ENCODE results near the gene C3. TPM values are rescaled to one million over a fixed set of nuclear protein-coding genes. Genes with fewer than 3 reads are reported as not detected.

Gene C3
- total and polyA plus RNA-seq, 5 donors from 2014 or later = not detected

DNA sequence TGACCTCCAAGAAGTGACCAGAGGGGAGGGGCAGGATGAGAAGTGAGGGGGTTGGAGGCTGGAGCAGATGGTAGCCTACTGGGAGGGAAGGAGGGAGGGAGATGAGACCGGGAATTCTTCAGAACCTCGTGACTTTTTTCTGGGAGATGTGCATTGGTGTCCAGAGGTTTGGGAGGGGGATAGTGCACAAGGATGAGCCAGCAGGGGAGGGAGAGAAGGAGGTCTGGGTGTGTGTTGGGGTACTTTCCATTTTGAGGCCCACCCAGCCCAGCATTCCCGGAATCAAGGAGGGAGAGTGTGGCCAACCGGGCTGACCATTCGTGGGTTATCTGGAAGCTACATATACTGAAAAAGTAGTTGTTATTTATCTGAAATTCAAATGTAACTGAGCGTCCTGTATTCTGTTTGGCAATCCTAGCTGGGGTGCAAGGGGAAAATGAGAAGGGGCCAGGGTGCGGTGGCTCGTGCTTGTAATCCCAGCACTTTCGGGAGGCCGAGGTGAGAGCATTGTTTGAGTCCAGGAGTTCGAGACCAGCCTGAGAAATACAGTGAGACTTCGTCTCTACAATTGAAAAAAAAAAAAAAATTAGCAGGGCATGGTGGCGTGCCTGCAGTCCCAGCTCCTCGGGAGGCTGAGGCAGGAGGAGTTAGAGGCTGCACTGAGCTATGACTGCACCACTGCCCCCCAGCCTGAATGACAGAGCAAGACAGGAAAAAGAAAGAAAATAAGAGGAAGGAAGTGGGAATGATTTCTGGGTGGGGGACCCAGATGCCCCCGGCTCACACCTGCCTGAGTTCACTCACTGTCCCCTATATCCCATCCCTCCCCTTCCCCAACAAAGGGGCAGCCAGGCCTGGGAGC, 4.4 kb upstream of the C3 start:
- Histone ChIP-seq H3K4me3 (ENCODE audit: low read depth, low read length) (no peak overlapping the region), H3K27me3 (ENCODE audit: control insufficient read depth, insufficient read depth, low read length) (no peaks in the 10 kb centered on the region), H3K9me3 (ENCODE audit: control insufficient read depth in 2 of 2, low read length in 2 of 2) (no peaks in the 10 kb centered on the region), H3K27ac (ENCODE audit: insufficient read depth, low read length, poor library complexity, severe bottlenecking) (no peak overlapping the region), H3K4me1 (ENCODE audit: control insufficient read depth, insufficient read depth, low read length, poor library complexity, severe bottlenecking) (no peaks in the 10 kb centered on the region), H3K36me3 (ENCODE audit: control insufficient read depth, insufficient read depth, low read length) (no peaks in the 10 kb centered on the region)
- peaks cover 4% of the 10 kb centered on the region for H3K36me3 Mint-ChIP-seq
- no peak overlapping the region for H3K4me3 Mint-ChIP-seq
- DNase-seq = no peak
- H3K4me1 Mint-ChIP-seq = peaks cover 0 to 11% (median 2%) of the 10 kb centered on the region in 4 donors
- H3K27ac Mint-ChIP-seq = peak overlapping the region in 1 of 3 donors; percentile 37
- H3K9me3 Mint-ChIP-seq = peaks cover 0 to 1% (median 0%) of the 10 kb centered on the region in 7 donors
- ATAC-seq (ENCODE audit: low read depth in 2 of 2) = no peak
- H3K27me3 Mint-ChIP-seq = peaks cover 5% of the 10 kb centered on the region

DNA sequence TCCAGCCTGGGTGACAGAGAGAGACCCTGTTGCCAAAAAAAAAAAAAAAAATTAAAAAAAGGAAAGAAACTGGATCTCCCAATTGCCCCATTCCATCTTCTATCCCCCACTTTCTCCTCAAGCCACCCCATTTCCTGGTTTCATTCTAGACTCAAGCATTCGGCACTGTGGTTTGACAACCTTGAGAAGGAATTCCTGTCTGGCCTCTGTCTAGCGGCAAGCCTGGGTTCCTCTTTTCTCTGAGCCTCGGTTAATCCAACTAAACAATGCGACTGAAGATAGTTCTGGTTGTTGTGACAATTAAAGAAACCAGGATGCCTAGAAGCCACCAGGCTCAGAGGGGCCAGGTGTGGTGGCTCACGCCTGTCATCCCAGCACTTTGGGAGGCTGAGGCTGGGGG, 3.3 kb upstream of the C3 start:
- H3K27ac Mint-ChIP-seq = no peak overlapping the region
- no peak for DNase-seq

DNA sequence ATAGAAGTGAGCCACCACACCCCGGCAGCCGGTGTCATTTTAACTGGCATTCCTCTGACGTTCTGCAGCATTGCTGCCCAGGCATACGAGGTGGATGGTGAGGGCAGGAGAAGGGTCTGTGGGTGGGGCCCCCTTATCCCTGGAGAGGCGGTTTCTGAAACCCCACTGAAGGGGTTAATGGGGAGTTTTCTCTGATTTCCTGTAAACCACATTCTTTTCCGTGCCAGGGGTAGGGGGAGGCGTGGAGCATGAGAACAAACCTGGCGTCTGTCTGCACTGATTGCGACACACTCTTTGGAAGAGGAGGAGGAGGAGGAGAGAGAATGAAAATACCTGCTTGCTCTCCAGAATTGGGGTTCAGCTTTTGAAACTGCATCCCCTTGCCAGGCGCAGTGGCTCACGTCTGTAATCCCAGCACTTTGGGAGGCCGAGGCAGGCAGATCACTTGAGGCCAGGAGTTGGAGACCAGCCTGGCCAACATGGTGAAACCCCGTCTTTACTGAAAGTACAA, 2.7 kb upstream of the C3 start:
- Mint-ChIP-seq H3K27me3 (peaks cover 5% of the 10 kb centered on the region), H3K27ac (no peak overlapping the region), H3K9me3 (peaks cover 0 to 1% (median 0%) of the 10 kb centered on the region in 7 donors), H3K4me1 (peaks cover 0 to 11% (median 2%) of the 10 kb centered on the region in 4 donors), H3K36me3 (no peaks in the 10 kb centered on the region), H3K4me3 (no peak overlapping the region)
- Histone ChIP-seq H3K9me3 (ENCODE audit: control insufficient read depth in 2 of 2, low read length in 2 of 2) (no peaks in the 10 kb centered on the region), H3K27me3 (ENCODE audit: control insufficient read depth, insufficient read depth, low read length) (no peaks in the 10 kb centered on the region), H3K4me3 (ENCODE audit: low read depth, low read length) (no peak overlapping the region), H3K4me1 (ENCODE audit: control insufficient read depth, insufficient read depth, low read length, poor library complexity, severe bottlenecking) (no peaks in the 10 kb centered on the region), H3K36me3 (ENCODE audit: control insufficient read depth, insufficient read depth, low read length) (no peaks in the 10 kb centered on the region), H3K27ac (ENCODE audit: insufficient read depth, low read length, poor library complexity, severe bottlenecking) (no peak overlapping the region)
- no peak for DNase-seq
- no peak for ATAC-seq (ENCODE audit: low read depth in 2 of 2)

More for the DNA sequence above, 3.3 kb upstream of the C3 start:
- Mint-ChIP-seq H3K36me3 (no peaks in the 10 kb centered on the region), H3K4me3 (peak overlapping the region in 1 of 4 donors; percentile 48), H3K9me3 (peaks cover 0 to 1% (median 0%) of the 10 kb centered on the region in 7 donors), H3K4me1 (peaks cover 0 to 11% (median 2%) of the 10 kb centered on the region in 4 donors), H3K27me3 (peaks cover 5% of the 10 kb centered on the region)
- H3K4me3 ChIP-seq (ENCODE audit: low read depth, low read length) = no peak overlapping the region
- no peak overlapping the region for H3K27ac ChIP-seq (ENCODE audit: insufficient read depth, low read length, poor library complexity, severe bottlenecking)
- H3K4me1 ChIP-seq (ENCODE audit: control insufficient read depth, insufficient read depth, low read length, poor library complexity, severe bottlenecking) = no peaks in the 10 kb centered on the region
- H3K27me3 ChIP-seq (ENCODE audit: control insufficient read depth, insufficient read depth, low read length) = no peaks in the 10 kb centered on the region
- H3K9me3 ChIP-seq (ENCODE audit: control insufficient read depth in 2 of 2, low read length in 2 of 2) = no peaks in the 10 kb centered on the region
- H3K36me3 ChIP-seq (ENCODE audit: control insufficient read depth, insufficient read depth, low read length) = no peaks in the 10 kb centered on the region
- no peak for ATAC-seq (ENCODE audit: low read depth in 2 of 2)

DNA sequence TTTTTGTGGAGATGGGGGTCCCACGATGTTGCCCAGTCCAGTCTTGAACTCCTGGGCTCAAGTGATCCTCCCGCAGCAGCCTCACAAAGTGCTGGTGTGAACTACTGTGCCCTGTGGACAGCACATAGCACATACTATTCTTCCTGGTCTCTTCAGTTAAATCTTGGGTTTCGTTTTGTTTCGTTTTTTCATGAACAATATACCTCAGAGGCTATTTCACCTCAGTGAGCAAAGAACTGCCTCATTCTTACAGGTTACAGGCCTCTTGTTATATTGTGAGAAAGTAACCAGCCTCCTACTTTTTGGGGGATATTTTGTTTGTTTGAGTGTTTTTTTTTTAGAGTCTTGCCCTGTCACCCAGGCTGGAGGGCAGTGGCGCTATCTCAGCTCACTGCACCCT, 1.3 kb upstream of the C3 start:
- no peak overlapping the region for H3K27ac ChIP-seq (ENCODE audit: insufficient read depth, low read length, poor library complexity, severe bottlenecking)
- no peaks in the 10 kb centered on the region for H3K4me1 ChIP-seq (ENCODE audit: control insufficient read depth, insufficient read depth, low read length, poor library complexity, severe bottlenecking)
- Mint-ChIP-seq H3K27ac (peak overlapping the region in 2 of 3 donors; percentile 32 to 52), H3K36me3 (no peaks in the 10 kb centered on the region), H3K27me3 (peaks cover 5% of the 10 kb centered on the region), H3K4me1 (peaks cover 0 to 15% (median 4%) of the 10 kb centered on the region in 4 donors), H3K4me3 (no peak overlapping the region), H3K9me3 (peaks cover 0 to 2% (median 0%) of the 10 kb centered on the region in 7 donors)
- no peak for DNase-seq
- peak in 1 of 2 donors; percentile 33 for ATAC-seq (ENCODE audit: low read depth in 2 of 2)
- H3K27me3 ChIP-seq (ENCODE audit: control insufficient read depth, insufficient read depth, low read length) = no peaks in the 10 kb centered on the region
- no peaks in the 10 kb centered on the region for H3K36me3 ChIP-seq (ENCODE audit: control insufficient read depth, insufficient read depth, low read length)
- H3K9me3 ChIP-seq (ENCODE audit: control insufficient read depth in 2 of 2, low read length in 2 of 2) = no peaks in the 10 kb centered on the region
- H3K4me3 ChIP-seq (ENCODE audit: low read depth, low read length) = no peak overlapping the region

DNA sequence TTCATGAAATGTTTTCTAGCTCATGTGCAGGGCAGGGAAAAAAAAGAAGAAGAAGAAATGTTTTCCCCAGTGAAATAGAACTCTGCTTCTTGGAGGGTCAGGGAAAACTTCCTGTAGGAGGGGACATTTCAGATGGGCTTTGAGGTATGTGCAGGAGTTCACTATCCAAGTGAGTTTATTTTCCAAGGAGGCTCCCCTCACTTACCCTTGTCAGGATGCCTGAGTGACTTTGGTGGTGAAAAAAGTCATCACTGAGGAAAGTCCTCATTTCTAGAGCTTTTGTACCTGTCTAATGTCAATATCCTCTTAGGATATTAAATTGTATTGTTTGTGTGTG, 656 bp upstream of the C3 start:
- H3K36me3 Mint-ChIP-seq = no peaks in the 10 kb centered on the region
- DNase-seq = no peak
- peaks cover 11% of the 10 kb centered on the region for H3K27me3 Mint-ChIP-seq
- H3K27ac Mint-ChIP-seq = peak overlapping the region in 1 of 3 donors; percentile 32
- no peak for ATAC-seq (ENCODE audit: low read depth in 2 of 2)
- H3K4me1 ChIP-seq (ENCODE audit: control insufficient read depth, insufficient read depth, low read length, poor library complexity, severe bottlenecking) = no peaks in the 10 kb centered on the region
- H3K4me1 Mint-ChIP-seq = peaks cover 0 to 15% (median 4%) of the 10 kb centered on the region in 4 donors
- no peak overlapping the region for H3K27ac ChIP-seq (ENCODE audit: insufficient read depth, low read length, poor library complexity, severe bottlenecking)
- H3K9me3 Mint-ChIP-seq = peaks cover 0 to 2% (median 0%) of the 10 kb centered on the region in 7 donors
- H3K36me3 ChIP-seq (ENCODE audit: control insufficient read depth, insufficient read depth, low read length) = no peaks in the 10 kb centered on the region
- H3K4me3 ChIP-seq (ENCODE audit: low read depth, low read length) = no peak overlapping the region
- H3K9me3 ChIP-seq (ENCODE audit: control insufficient read depth in 2 of 2, low read length in 2 of 2) = no peaks in the 10 kb centered on the region
- no peak overlapping the region for H3K4me3 Mint-ChIP-seq
- no peaks in the 10 kb centered on the region for H3K27me3 ChIP-seq (ENCODE audit: control insufficient read depth, insufficient read depth, low read length)

DNA sequence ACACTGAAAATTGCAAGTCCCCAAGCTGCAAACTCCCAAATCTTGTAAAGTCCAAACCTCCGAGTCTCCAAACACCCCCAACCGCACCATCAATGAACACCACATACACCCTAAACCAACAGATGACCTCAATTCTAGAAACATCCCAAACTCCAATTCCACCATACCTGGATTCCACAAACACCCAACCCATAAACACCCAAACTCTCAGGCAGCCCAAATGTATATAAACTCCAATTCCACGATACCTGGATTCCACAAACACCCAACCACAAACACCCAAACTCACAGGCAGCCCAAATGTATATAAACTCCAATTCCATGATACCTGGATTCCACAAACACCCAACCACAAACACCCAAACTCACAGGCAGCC, 470 bp downstream of the C3 start:
- peaks cover 11% of the 10 kb centered on the region for H3K27me3 Mint-ChIP-seq
- Histone ChIP-seq H3K4me3 (ENCODE audit: low read depth, low read length) (no peak overlapping the region), H3K27me3 (ENCODE audit: control insufficient read depth, insufficient read depth, low read length) (no peaks in the 10 kb centered on the region), H3K9me3 (ENCODE audit: control insufficient read depth in 2 of 2, low read length in 2 of 2) (no peaks in the 10 kb centered on the region), H3K36me3 (ENCODE audit: control insufficient read depth, insufficient read depth, low read length) (no peaks in the 10 kb centered on the region), H3K4me1 (ENCODE audit: control insufficient read depth, insufficient read depth, low read length, poor library complexity, severe bottlenecking) (no peaks in the 10 kb centered on the region), H3K27ac (ENCODE audit: insufficient read depth, low read length, poor library complexity, severe bottlenecking) (no peak overlapping the region)
- ATAC-seq (ENCODE audit: low read depth in 2 of 2) = no peak
- peak overlapping the region in 2 of 3 donors; percentile 39 to 59 for H3K27ac Mint-ChIP-seq
- H3K36me3 Mint-ChIP-seq = no peaks in the 10 kb centered on the region
- H3K4me1 Mint-ChIP-seq = peaks cover 0 to 11% (median 4%) of the 10 kb centered on the region in 4 donors
- H3K4me3 Mint-ChIP-seq = no peak overlapping the region
- DNase-seq = no peak
- H3K9me3 Mint-ChIP-seq = peaks cover 0 to 2% (median 0%) of the 10 kb centered on the region in 7 donors

DNA sequence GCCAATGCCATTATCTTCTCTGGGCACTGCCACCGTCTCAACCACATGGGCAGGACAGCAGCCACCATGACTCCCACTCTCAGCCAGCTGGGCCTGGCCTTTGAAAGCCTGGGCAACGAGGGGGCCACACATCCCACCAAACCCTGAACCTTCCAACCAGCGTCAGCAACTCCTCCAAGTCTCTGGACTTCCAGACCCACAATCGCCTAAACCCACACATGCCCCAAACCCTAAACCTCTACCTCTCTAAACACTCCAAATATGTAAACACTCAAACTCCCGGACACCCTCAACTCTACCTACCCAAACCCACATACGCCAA, 949 bp downstream of the C3 start:
- Mint-ChIP-seq H3K9me3 (peaks cover 0 to 2% (median 0%) of the 10 kb centered on the region in 7 donors), H3K36me3 (no peaks in the 10 kb centered on the region), H3K27me3 (peaks cover 11% of the 10 kb centered on the region), H3K4me3 (no peak overlapping the region), H3K27ac (no peak overlapping the region), H3K4me1 (peaks cover 0 to 8% (median 3%) of the 10 kb centered on the region in 4 donors)
- H3K9me3 ChIP-seq (ENCODE audit: control insufficient read depth in 2 of 2, low read length in 2 of 2) = no peaks in the 10 kb centered on the region
- H3K4me3 ChIP-seq (ENCODE audit: low read depth, low read length) = no peak overlapping the region
- H3K4me1 ChIP-seq (ENCODE audit: control insufficient read depth, insufficient read depth, low read length, poor library complexity, severe bottlenecking) = no peaks in the 10 kb centered on the region
- no peaks in the 10 kb centered on the region for H3K27me3 ChIP-seq (ENCODE audit: control insufficient read depth, insufficient read depth, low read length)
- no peak for DNase-seq
- H3K36me3 ChIP-seq (ENCODE audit: control insufficient read depth, insufficient read depth, low read length) = no peaks in the 10 kb centered on the region
- H3K27ac ChIP-seq (ENCODE audit: insufficient read depth, low read length, poor library complexity, severe bottlenecking) = no peak overlapping the region
- ATAC-seq (ENCODE audit: low read depth in 2 of 2) = no peak
